Neural progenitor cell (in vitro differentiated cells): Measurements from ENCODE around the gene CFAP97D2. TPM values are rescaled to one million over a fixed set of nuclear protein-coding genes. Genes with fewer than 3 reads are reported as not detected.

Source experiments
- DNase-seq: peaks from one replicate; pipeline ENCODE4 v3.0.0-alpha.2; 2016; ENCODE audit warnings: low spot score
- H2AFZ ChIP-seq: fragments of 200-600 bp; sonication (generic); replicated peaks from 2 replicates; pipeline ENCODE4 v1.6.1; 2016; ENCODE audit warnings: antibody characterized with exemption
- H3F3A ChIP-seq: fragments of 200-600 bp; sonication (generic); 2 replicates; pipeline ENCODE4 v1.6.1; 2016; ENCODE audit warnings: antibody characterized with exemption, low read depth
- H3K27ac ChIP-seq: fragments of 200-600 bp; sonication (generic); 2 replicates; pipeline ENCODE4 v1.5.1; 2016; ENCODE audit warnings: mild to moderate bottlenecking
- H3K27me3 ChIP-seq: fragments of 200-600 bp; sonication (generic); 2 replicates; pipeline ENCODE4 v1.6.1; 2016; ENCODE audit warnings: mild to moderate bottlenecking, moderate library complexity
- H3K36me3 ChIP-seq: fragments of 200-600 bp; sonication (generic); 2 replicates; pipeline ENCODE4 v1.5.1; 2016
- H3K4me1 ChIP-seq: fragments of 200-600 bp; sonication (generic); 2 replicates; pipeline ENCODE4 v1.6.1; 2016; ENCODE audit warnings: mixed run types
- H3K4me2 ChIP-seq: fragments of 200-600 bp; sonication (generic); 2 replicates; pipeline ENCODE4 v1.6.1; 2016
- H3K4me3 ChIP-seq: fragments of 200-600 bp; sonication (generic); 2 replicates; pipeline ENCODE4 v1.5.1; 2016
- H3K79me2 ChIP-seq: fragments of 200-600 bp; sonication (generic); 2 replicates; pipeline ENCODE4 v1.6.1; 2016; ENCODE audit warnings: low read depth
- H3K9ac ChIP-seq: fragments of 200-600 bp; sonication (generic); 2 replicates; pipeline ENCODE4 v1.6.1; 2016
- H3K9me3 ChIP-seq: fragments of 200-600 bp; sonication (generic); 2 replicates; pipeline ENCODE4 v1.5.1; 2016; ENCODE audit warnings: low read depth
- H4K20me1 ChIP-seq: fragments of 200-600 bp; sonication (generic); 2 replicates; pipeline ENCODE4 v1.6.1; 2016; ENCODE audit warnings: low read depth
- H3K27ac Mint-ChIP-seq: 3 replicates; pipeline ENCODE4 v1.8.0; 2021; ENCODE audit warnings: mixed read lengths
- H3K27me3 Mint-ChIP-seq: 2 replicates; pipeline ENCODE4 v1.8.0; 2022; ENCODE audit warnings: low read depth, mild to moderate bottlenecking, inconsistent platforms, moderate library complexity, mixed read lengths; ENCODE audit not compliant: insufficient read depth
- H3K36me3 Mint-ChIP-seq: 3 replicates; pipeline ENCODE4 v1.8.0; 2021; ENCODE audit warnings: mixed read lengths
- H3K4me1 Mint-ChIP-seq: 3 replicates; pipeline ENCODE4 v1.8.0; 2021; ENCODE audit warnings: mixed read lengths
- H3K4me3 Mint-ChIP-seq: 3 replicates; pipeline ENCODE4 v1.8.0; 2021; ENCODE audit warnings: mild to moderate bottlenecking, moderate library complexity, mixed read lengths
- H3K9me3 Mint-ChIP-seq: 3 replicates; pipeline ENCODE4 v1.8.0; 2020; ENCODE audit warnings: mixed read lengths
- EZH2 ChIP-seq: fragments of 200-600 bp; sonication (generic); IDR thresholded peaks from 2 replicates; pipeline ENCODE4 v1.6.1; 2017; ENCODE audit warnings: antibody characterized with exemption, mild to moderate bottlenecking, moderate library complexity
- EZH2phosphoT487 ChIP-seq: fragments of 200-600 bp; sonication (generic); IDR thresholded peaks from 2 replicates; pipeline ENCODE4 v1.6.1; 2017; ENCODE audit warnings: antibody characterized with exemption
- total RNA-seq: library from RNA; depleted of rRNA; stranded (reverse); fragments of >200 nt; gene quantifications from 2 replicates; pipeline ENCODE4 v1.2.3, GENCODE V29; 2015; ENCODE audit warnings: low replicate concordance
- TF ChIP-seq, protein P1 (sequence below): fragments of 200-600 bp; sonication (generic); IDR thresholded peaks from 2 replicates; pipeline ENCODE4 v1.5.1; 2017; ENCODE audit warnings: antibody characterized with exemption, mild to moderate bottlenecking

CFAP97D2 gene
- total RNA-seq, 1 donor from 2014 or later: not detected

DNA sequence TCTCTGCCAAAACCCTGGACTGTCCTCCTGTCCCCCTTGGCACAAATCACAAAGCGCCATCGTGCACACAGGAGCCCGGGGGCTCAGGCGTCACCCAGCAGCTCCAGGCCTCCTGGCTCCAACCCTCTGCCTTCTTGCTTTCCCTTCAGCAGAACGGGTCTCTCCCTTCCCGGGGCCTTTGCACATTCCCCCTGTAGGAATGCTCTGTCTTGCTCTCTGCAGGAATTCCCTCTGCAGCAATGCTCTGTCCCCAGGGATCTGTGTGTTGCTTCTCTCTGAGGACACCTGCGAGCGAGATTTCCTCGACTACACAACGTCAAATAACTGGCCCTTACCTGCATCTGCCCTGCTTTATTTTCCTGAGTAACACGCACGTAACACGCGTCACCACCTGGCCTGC is 33.3 kb upstream of the CFAP97D2 start:
- no peak overlapping the region for H3K9ac ChIP-seq
- TF ChIP-seq, protein P1, sequence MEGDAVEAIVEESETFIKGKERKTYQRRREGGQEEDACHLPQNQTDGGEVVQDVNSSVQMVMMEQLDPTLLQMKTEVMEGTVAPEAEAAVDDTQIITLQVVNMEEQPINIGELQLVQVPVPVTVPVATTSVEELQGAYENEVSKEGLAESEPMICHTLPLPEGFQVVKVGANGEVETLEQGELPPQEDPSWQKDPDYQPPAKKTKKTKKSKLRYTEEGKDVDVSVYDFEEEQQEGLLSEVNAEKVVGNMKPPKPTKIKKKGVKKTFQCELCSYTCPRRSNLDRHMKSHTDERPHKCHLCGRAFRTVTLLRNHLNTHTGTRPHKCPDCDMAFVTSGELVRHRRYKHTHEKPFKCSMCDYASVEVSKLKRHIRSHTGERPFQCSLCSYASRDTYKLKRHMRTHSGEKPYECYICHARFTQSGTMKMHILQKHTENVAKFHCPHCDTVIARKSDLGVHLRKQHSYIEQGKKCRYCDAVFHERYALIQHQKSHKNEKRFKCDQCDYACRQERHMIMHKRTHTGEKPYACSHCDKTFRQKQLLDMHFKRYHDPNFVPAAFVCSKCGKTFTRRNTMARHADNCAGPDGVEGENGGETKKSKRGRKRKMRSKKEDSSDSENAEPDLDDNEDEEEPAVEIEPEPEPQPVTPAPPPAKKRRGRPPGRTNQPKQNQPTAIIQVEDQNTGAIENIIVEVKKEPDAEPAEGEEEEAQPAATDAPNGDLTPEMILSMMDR: no peak
- TF ChIP-seq EZH2 (no peak), EZH2phosphoT487 (no peak)
- H3K27me3 Mint-ChIP-seq: peaks cover 3% of the 10 kb centered on the region
- H3K27ac Mint-ChIP-seq: no peak overlapping the region
- H3K4me1 ChIP-seq: no peaks in the 10 kb centered on the region
- H3K27ac ChIP-seq: no peak overlapping the region
- H3K36me3 ChIP-seq: no peaks in the 10 kb centered on the region
- H3K4me2 ChIP-seq: no peak overlapping the region
- H3F3A ChIP-seq: peaks cover 3% of the 10 kb centered on the region
- no peaks in the 10 kb centered on the region for H3K36me3 Mint-ChIP-seq
- H3K27me3 ChIP-seq: no peaks in the 10 kb centered on the region
- no peaks in the 10 kb centered on the region for H3K9me3 Mint-ChIP-seq
- H3K79me2 ChIP-seq: no peaks in the 10 kb centered on the region
- H3K4me3 Mint-ChIP-seq: no peak overlapping the region
- H3K4me1 Mint-ChIP-seq: peaks cover 24% of the 10 kb centered on the region
- no peak overlapping the region for H2AFZ ChIP-seq
- no peak overlapping the region for H3K4me3 ChIP-seq
- DNase-seq: peak; percentile 7
- H3K9me3 ChIP-seq: no peaks in the 10 kb centered on the region
- no peaks in the 10 kb centered on the region for H4K20me1 ChIP-seq

DNA sequence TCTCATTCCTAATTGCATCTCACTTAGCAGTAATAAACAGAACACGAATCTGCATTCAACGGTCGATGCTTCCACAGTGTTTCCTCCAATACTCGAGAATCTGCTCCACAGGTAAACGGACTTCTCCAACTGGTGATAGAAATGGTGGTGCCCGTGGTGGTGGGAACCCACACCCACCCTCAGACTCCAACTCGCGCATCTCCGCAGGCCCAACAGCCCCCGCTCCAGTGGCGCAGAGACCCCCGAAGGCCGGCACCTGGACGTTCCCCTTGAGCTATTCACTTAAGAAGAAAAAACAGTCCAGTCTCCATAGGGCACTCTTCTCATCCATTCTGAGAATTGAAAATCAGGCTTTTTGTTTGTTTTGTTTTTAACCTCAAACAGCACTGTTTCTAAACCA is 32.9 kb upstream of the CFAP97D2 start:
- DNase-seq: no peak
- no peaks in the 10 kb centered on the region for H3K9me3 Mint-ChIP-seq
- peaks cover 24% of the 10 kb centered on the region for H3K4me1 Mint-ChIP-seq
- no peak overlapping the region for H2AFZ ChIP-seq
- H3K27me3 Mint-ChIP-seq: peaks cover 3% of the 10 kb centered on the region
- no peaks in the 10 kb centered on the region for H3K36me3 Mint-ChIP-seq
- H3K9me3 ChIP-seq: no peaks in the 10 kb centered on the region
- H3K79me2 ChIP-seq: no peaks in the 10 kb centered on the region
- peak overlapping the region; percentile 7 for H3K27ac Mint-ChIP-seq
- H3K4me1 ChIP-seq: no peaks in the 10 kb centered on the region
- no peak overlapping the region for H3K4me3 Mint-ChIP-seq
- H3K36me3 ChIP-seq: no peaks in the 10 kb centered on the region
- H3F3A ChIP-seq: no peaks in the 10 kb centered on the region
- H3K27ac ChIP-seq: no peak overlapping the region
- no peaks in the 10 kb centered on the region for H3K27me3 ChIP-seq
- H3K4me3 ChIP-seq: no peak overlapping the region
- H3K4me2 ChIP-seq: no peak overlapping the region
- no peak overlapping the region for H3K9ac ChIP-seq
- no peaks in the 10 kb centered on the region for H4K20me1 ChIP-seq
- TF ChIP-seq EZH2 (no peak), EZH2phosphoT487 (no peak)
- TF ChIP-seq, protein P1: no peak

DNA sequence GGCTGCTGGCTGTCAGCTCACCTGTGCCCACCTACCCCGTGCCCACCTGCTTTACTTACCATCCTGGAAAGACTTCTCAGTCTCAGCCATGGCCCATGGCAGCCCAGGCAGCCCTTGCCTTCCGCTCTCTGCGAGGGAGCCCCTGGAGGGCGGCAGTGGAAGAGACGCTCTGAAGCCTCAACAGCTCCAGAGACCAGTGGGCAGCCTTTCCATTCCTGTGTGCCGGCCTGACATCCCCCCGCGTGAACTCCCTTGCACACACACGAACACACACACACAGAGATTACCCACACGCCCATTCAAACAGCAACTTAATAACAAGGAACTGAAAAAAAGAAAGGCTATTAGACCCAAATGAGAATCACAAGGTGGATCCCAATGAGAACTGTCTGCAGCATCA is 32.4 kb upstream of the CFAP97D2 start:
- H3K36me3 ChIP-seq: no peaks in the 10 kb centered on the region
- H3K4me3 Mint-ChIP-seq: no peak overlapping the region
- no peaks in the 10 kb centered on the region for H3F3A ChIP-seq
- H3K4me3 ChIP-seq: no peak overlapping the region
- H3K79me2 ChIP-seq: no peaks in the 10 kb centered on the region
- no peaks in the 10 kb centered on the region for H3K4me1 ChIP-seq
- DNase-seq: peak; percentile 51
- peak overlapping the region; percentile 7 for H3K27ac Mint-ChIP-seq
- TF ChIP-seq, protein P1: peak; percentile 39
- TF ChIP-seq EZH2phosphoT487: no peak
- TF ChIP-seq EZH2: no peak
- H3K9ac ChIP-seq: no peak overlapping the region
- H3K4me1 Mint-ChIP-seq: peaks cover 27% of the 10 kb centered on the region
- H3K4me2 ChIP-seq: no peak overlapping the region
- H3K27ac ChIP-seq: no peak overlapping the region
- H3K9me3 Mint-ChIP-seq: no peaks in the 10 kb centered on the region
- no peaks in the 10 kb centered on the region for H3K36me3 Mint-ChIP-seq
- peaks cover 3% of the 10 kb centered on the region for H3K27me3 Mint-ChIP-seq
- no peak overlapping the region for H2AFZ ChIP-seq
- H3K9me3 ChIP-seq: no peaks in the 10 kb centered on the region
- H3K27me3 ChIP-seq: no peaks in the 10 kb centered on the region
- no peaks in the 10 kb centered on the region for H4K20me1 ChIP-seq
